ENCODE results near the gene REN. TPM values are rescaled to one million over a fixed set of nuclear protein-coding genes. Genes with fewer than 3 reads are reported as not detected.

The REN gene
- total and polyA plus RNA-seq, 9 of the 15 experiments (the other 6 are each of a cell fraction or from before 2014, with no cell fraction given): 1.7 to 9.9 (median 3.1) TPM

GRCh38 chr1:204212715-204213114 is 46.6 kb upstream of the REN start:
- Histone ChIP-seq H4K20me1 (replicated peaks; ENCODE audit: control insufficient read depth, insufficient read depth, low read length) (no peaks in the 10 kb centered on the region), H3K9me3 (replicated peaks; ENCODE audit: control insufficient read depth, insufficient read depth, low read depth, low read length) (no peaks in the 10 kb centered on the region), H3K4me3 (no peak overlapping the region), H3K4me2 (ENCODE audit: insufficient read depth, low read length) (no peak overlapping the region), H3K27me3 (ENCODE audit: control insufficient read depth in 2 of 2, insufficient read depth in 2 of 2, low read length in 2 of 2) (peaks cover 4 to 15% of the 10 kb centered on the region in 2 experiments; a peak in 2 of 5 replicates), H3K27ac (ENCODE audit: extremely low read depth, low read depth, low read length) (no peak overlapping the region), H3K9me1 (ENCODE audit: control insufficient read depth, insufficient read depth, low read length) (no peaks in the 10 kb centered on the region), H3K79me2 (ENCODE audit: control insufficient read depth, insufficient read depth, low read length) (no peaks in the 10 kb centered on the region), H3K4me1 (replicated peaks in 1 of 2; ENCODE audit: control insufficient read depth in 2 of 2, insufficient read depth in 2 of 2, low read length in 2 of 2) (peaks cover 0 to 10% of the 10 kb centered on the region in 2 experiments; a peak in 3 of 5 replicates), H2AFZ (ENCODE audit: low read depth, low read length) (no peak overlapping the region), H3K36me3 (ENCODE audit: control insufficient read depth, insufficient read depth, low read length) (no peaks in the 10 kb centered on the region), H3K9ac (ENCODE audit: insufficient read depth in 1 of 2, low read depth in 2 of 2, low read length in 2 of 2) (no peak overlapping the region)
- ATAC-seq: no peak
- no TSS peak for BruUV-seq (replicated peaks)
- FAIRE-seq: no peak
- ChIA-PET CTCF (ENCODE audit: low intra/inter-chr PET ratio) (no interaction called here), POLR2A (no interaction called here)
- in situ Hi-C loops (cut with MboI): loop anchor here (5.0 kb wide), 1 partner anchor 150 kb away; no protein-coding TSS in a partner anchor
- no peak for DNase-seq (ENCODE audit: extremely low read depth in 1 of 4, low spot score in 3 of 4)
- intact Hi-C loops (cut with micrococcal nuclease): no loop called here
- 0% methylated on average over 3 of the region's 3 CpGs for WGBS (ENCODE audit: insufficient coverage, low coverage, missing lambda C conversion rate)
- TF ChIP-seq, protein P1, sequence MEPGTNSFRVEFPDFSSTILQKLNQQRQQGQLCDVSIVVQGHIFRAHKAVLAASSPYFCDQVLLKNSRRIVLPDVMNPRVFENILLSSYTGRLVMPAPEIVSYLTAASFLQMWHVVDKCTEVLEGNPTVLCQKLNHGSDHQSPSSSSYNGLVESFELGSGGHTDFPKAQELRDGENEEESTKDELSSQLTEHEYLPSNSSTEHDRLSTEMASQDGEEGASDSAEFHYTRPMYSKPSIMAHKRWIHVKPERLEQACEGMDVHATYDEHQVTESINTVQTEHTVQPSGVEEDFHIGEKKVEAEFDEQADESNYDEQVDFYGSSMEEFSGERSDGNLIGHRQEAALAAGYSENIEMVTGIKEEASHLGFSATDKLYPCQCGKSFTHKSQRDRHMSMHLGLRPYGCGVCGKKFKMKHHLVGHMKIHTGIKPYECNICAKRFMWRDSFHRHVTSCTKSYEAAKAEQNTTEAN (CRISPR knock-in tag; IDR thresholded peaks at IDR 0.05): no peak
- TF ChIP-seq ZNF146 (CRISPR knock-in tag; IDR thresholded peaks at IDR 0.05; ENCODE audit: unreplicated experiment): no peak
- no peak for TF ChIP-seq ZNF407 (IDR thresholded peaks at IDR 0.05; ENCODE audit: low read depth)
- TF ChIP-seq RBM14 (IDR thresholded peaks at IDR 0.05; ENCODE audit: borderline replicate concordance, insufficient read depth, low read depth, low read length): no peak
- TF ChIP-seq ZNF75A (CRISPR knock-in tag; IDR thresholded peaks at IDR 0.05): no peak
- TF ChIP-seq ARID1B (IDR thresholded peaks at IDR 0.05): no peak
- TF ChIP-seq POLR2AphosphoS5 (IDR thresholded peaks at IDR 0.05; ENCODE audit: control insufficient read depth, insufficient read depth, low read depth, low read length): no peak
- no peak for TF ChIP-seq RBFOX2 (IDR thresholded peaks at IDR 0.05; ENCODE audit: low read depth, low read length)
- TF ChIP-seq, protein P2, sequence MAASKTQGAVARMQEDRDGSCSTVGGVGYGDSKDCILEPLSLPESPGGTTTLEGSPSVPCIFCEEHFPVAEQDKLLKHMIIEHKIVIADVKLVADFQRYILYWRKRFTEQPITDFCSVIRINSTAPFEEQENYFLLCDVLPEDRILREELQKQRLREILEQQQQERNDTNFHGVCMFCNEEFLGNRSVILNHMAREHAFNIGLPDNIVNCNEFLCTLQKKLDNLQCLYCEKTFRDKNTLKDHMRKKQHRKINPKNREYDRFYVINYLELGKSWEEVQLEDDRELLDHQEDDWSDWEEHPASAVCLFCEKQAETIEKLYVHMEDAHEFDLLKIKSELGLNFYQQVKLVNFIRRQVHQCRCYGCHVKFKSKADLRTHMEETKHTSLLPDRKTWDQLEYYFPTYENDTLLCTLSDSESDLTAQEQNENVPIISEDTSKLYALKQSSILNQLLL (CRISPR knock-in tag; IDR thresholded peaks at IDR 0.05; ENCODE audit: borderline replicate concordance): no peak
- no peak for TF ChIP-seq STAG1 (CRISPR knock-in tag; IDR thresholded peaks at IDR 0.05; ENCODE audit: borderline replicate concordance)
- no peak for TF ChIP-seq ASH1L (IDR thresholded peaks at IDR 0.05; ENCODE audit: borderline replicate concordance, low read depth, partially characterized antibody)
- no peak for TF ChIP-seq MBD2 (IDR thresholded peaks at IDR 0.05; ENCODE audit: borderline replicate concordance, low read depth)

All from K562 (cell line).